OCI-LY7 (cell line): ENCODE data around the gene GPRC5A. TPM values are rescaled to one million over a fixed set of nuclear protein-coding genes. Genes with fewer than 3 reads are reported as not detected.

Source experiments
- BruUV-seq: library from RNA; stranded (reverse); fragments of 400-500 nt; replicated peaks from 2 replicates; lab custom pipeline; 2021; lab: Mats Ljungman, UMichigan
- CTCF ChIA-PET: fragments of 300-600 bp; sonication (Branson Sonifier 250); formaldehyde crosslinking; loops from one replicate; lab custom pipeline; 2022; ENCODE audit warnings: antibody characterized with exemption; ENCODE audit not compliant: unreplicated experiment; lab: Charles Lee
- POLR2A ChIA-PET: fragments of 300-600 bp; sonication (Branson Sonifier 250); formaldehyde crosslinking; loops from one replicate; lab custom pipeline; 2022; ENCODE audit warnings: antibody characterized with exemption; lab: Charles Lee
- DNase-seq: peaks from one replicate; pipeline ENCODE4 v3.0.0-alpha.2; 2015; ENCODE audit warnings: low spot score
- H2AFZ ChIP-seq: fragments of 200-600 bp; sonication (generic), shearing (Covaris generic); 2 replicates; pipeline ENCODE4 v1.6.1; 2014; ENCODE audit warnings: mild to moderate bottlenecking, antibody characterized with exemption, low read length, moderate library complexity
- H3K27ac ChIP-seq: fragments of 200-600 bp; sonication (generic); 2 replicates; pipeline ENCODE4 v1.5.1; 2014; ENCODE audit warnings: mixed run types, low read depth, mild to moderate bottlenecking, moderate library complexity, low read length, inconsistent platforms; ENCODE audit not compliant: poor library complexity, severe bottlenecking
- H3K36me3 ChIP-seq: fragments of 200-600 bp; sonication (generic); 2 replicates; pipeline ENCODE4 v1.6.1; 2014; ENCODE audit warnings: mild to moderate bottlenecking, antibody characterized with exemption, low read length, moderate library complexity, mixed read lengths; ENCODE audit not compliant: insufficient read depth
- H3K4me1 ChIP-seq: fragments of 200-600 bp; sonication (generic); 2 replicates; pipeline ENCODE4 v1.5.1; 2014; ENCODE audit warnings: mild to moderate bottlenecking, low read length; ENCODE audit not compliant: insufficient read depth, poor library complexity, severe bottlenecking
- H3K4me2 ChIP-seq: fragments of 200-600 bp; sonication (generic); 2 replicates; pipeline ENCODE4 v1.6.1; 2014; ENCODE audit warnings: mild to moderate bottlenecking, low read length
- H3K4me3 ChIP-seq: fragments of 200-600 bp; sonication (generic); 2 replicates; pipeline ENCODE4 v1.5.1; 2014; ENCODE audit warnings: mild to moderate bottlenecking, low read depth, low read length; ENCODE audit not compliant: poor library complexity, severe bottlenecking
- H3K79me2 ChIP-seq: fragments of 200-600 bp; sonication (generic); 2 replicates; pipeline ENCODE4 v1.6.1; 2016; ENCODE audit warnings: low read depth, mild to moderate bottlenecking, low read length, moderate library complexity, mixed read lengths; ENCODE audit not compliant: insufficient read depth
- H3K9me2 ChIP-seq: fragments of 200-600 bp; sonication (generic); 2 replicates; pipeline ENCODE4 v1.6.1; 2016; ENCODE audit warnings: mild to moderate bottlenecking, low read length, mixed read lengths; ENCODE audit not compliant: insufficient read depth
- H3K9me3 ChIP-seq: fragments of 200-600 bp; sonication (generic); 2 replicates; pipeline ENCODE4 v1.6.1; 2014; ENCODE audit warnings: mild to moderate bottlenecking, mixed run types, low read length, mixed read lengths
- H4K20me1 ChIP-seq: fragments of 200-600 bp; sonication (generic); 2 replicates; pipeline ENCODE4 v1.6.1; 2014; ENCODE audit warnings: mild to moderate bottlenecking, antibody characterized with exemption, low read length, moderate library complexity, mixed read lengths; ENCODE audit not compliant: insufficient read depth
- CTCF ChIP-seq: fragments of 200-600 bp; sonication (generic); conservative IDR thresholded peaks from 2 replicates; pipeline ENCODE4 v1.5.1; 2014; ENCODE audit warnings: mild to moderate bottlenecking, antibody characterized with exemption, low read length, moderate library complexity, mixed read lengths
- EZH2phosphoT487 ChIP-seq: fragments of 200-600 bp; sonication (generic); IDR thresholded peaks from 2 replicates; pipeline ENCODE4 v1.6.1; 2018; ENCODE audit warnings: low read depth, borderline replicate concordance, mild to moderate bottlenecking, mixed run types, antibody characterized with exemption, low read length, moderate library complexity, mixed read lengths
- intact Hi-C: fragments of 100-400 bp; cut with micrococcal nuclease; formaldehyde crosslinking; loops from one replicate; pipeline ENCODE4 v1.10.0; 2022; ENCODE audit not compliant: unreplicated experiment
- total RNA-seq, 2 experiments: library from RNA; depleted of rRNA in 1 of 2; stranded (reverse); fragments of >200 nt in 1 of 2; shearing (Covaris generic) in 1 of 2; gene quantifications; 2 replicates each; pipeline ENCODE4 v1.2.3, GENCODE V29; 2014 to 2022

The GPRC5A gene
- total RNA-seq, 2 experiments from 2014 or later = 0.25 TPM; not detected in 1

DNA sequence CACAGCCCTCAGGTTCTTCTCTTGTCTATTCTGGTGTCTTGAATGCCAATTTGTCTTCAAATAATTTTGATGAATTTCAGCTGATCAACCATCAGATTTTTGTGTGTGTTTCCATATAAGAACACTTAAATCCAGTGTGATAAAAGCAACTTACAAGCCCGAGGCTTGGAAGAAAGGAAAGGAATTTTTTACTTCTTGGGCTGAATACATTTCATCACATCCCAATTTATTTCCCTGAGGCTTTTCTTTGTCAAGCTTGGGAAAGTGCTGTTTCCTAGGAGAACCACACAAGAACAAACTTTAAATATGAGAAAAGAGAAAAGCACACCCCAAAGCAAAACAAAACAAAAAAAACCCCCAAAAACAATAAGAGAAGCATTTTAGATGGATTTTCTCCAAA, 34.0 kb downstream of the GPRC5A start:
- CTCF ChIA-PET = no interaction called here
- DNase-seq = no peak
- POLR2A ChIA-PET = no interaction called here
- Histone ChIP-seq H3K9me2 (no peaks in the 10 kb centered on the region), H3K9me3 (no peaks in the 10 kb centered on the region), H3K4me1 (no peaks in the 10 kb centered on the region), H3K79me2 (no peaks in the 10 kb centered on the region), H4K20me1 (no peaks in the 10 kb centered on the region), H3K27ac (no peak overlapping the region), H3K36me3 (no peaks in the 10 kb centered on the region), H3K4me2 (no peak overlapping the region), H2AFZ (no peak overlapping the region), H3K4me3 (no peak overlapping the region)
- no TSS peak for BruUV-seq
- no peak for TF ChIP-seq CTCF
- TF ChIP-seq EZH2phosphoT487 = no peak
- intact Hi-C loops = no loop called here

- CTCF ChIA-PET = no interaction called here
- Histone ChIP-seq H3K36me3 (no peaks in the 10 kb centered on the region), H3K4me2 (no peak overlapping the region), H3K9me2 (no peaks in the 10 kb centered on the region), H3K9me3 (no peaks in the 10 kb centered on the region), H3K27ac (no peak overlapping the region), H2AFZ (no peak overlapping the region), H3K79me2 (no peaks in the 10 kb centered on the region), H3K4me1 (no peaks in the 10 kb centered on the region), H4K20me1 (no peaks in the 10 kb centered on the region), H3K4me3 (no peak overlapping the region)
- TF ChIP-seq CTCF = no peak
- TF ChIP-seq EZH2phosphoT487 = no peak
- POLR2A ChIA-PET = no interaction called here
- intact Hi-C loops = no loop called here
- no peak for DNase-seq
- no TSS peak for BruUV-seq
These were observed 35.3 kb downstream of the GPRC5A start for GRCh38 chr12:12926571-12927071.

DNA sequence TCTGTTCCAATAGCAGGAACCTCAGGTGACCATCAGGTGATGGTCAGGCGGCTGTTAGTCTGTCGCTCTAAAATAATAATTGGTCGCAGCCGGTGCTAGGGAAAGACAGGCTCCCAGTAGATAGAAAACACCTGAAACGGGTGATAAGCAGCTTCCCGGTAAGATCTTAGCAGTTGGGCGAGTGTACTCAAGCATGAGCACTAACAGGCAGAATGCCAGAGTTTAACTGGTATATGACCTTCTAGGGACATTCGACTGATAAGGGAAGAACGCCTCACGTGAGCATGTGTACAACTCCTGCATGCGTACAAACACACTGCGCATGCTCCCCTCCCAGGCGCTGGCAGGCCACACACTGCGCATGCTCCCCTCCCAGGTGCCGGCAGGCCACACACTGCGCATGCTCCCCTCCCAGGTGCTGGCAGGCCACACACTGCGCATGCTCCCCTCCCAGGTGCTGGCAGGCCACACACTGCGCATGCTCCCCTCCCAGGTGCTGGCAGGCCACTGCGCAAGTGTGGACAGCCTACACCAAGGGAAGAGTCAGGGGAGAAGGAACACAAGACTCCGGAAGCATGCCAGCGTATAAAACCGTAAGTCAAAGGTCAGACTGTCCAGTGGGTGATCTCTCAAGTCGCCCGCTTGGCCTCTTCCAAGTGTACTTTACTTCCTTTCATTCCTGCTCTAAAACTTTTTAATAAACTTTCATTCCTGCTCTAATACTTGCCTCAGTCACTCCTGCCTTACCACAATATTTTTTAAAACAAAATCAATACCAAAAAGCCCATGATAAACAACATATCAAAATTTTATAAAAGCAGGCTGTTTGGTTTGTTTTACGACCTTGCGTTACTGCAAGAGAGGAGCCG, 36.1 kb downstream of the GPRC5A start:
- TF ChIP-seq EZH2phosphoT487 (no peak), CTCF (no peak)
- no peaks in the 10 kb centered on the region for H4K20me1 ChIP-seq
- no peaks in the 10 kb centered on the region for H3K79me2 ChIP-seq
- no TSS peak for BruUV-seq
- no peaks in the 10 kb centered on the region for H3K36me3 ChIP-seq
- ChIA-PET POLR2A (no interaction called here), CTCF (no interaction called here)
- no peak overlapping the region for H3K4me2 ChIP-seq
- H3K9me2 ChIP-seq = no peaks in the 10 kb centered on the region
- intact Hi-C loops = no loop called here
- H3K27ac ChIP-seq = no peak overlapping the region
- no peak overlapping the region for H3K4me3 ChIP-seq
- no peaks in the 10 kb centered on the region for H3K9me3 ChIP-seq
- H2AFZ ChIP-seq = no peak overlapping the region
- H3K4me1 ChIP-seq = no peaks in the 10 kb centered on the region
- DNase-seq = no peak
